Measurements from ENCODE around the gene FNIP1. TPM values are rescaled to one million over a fixed set of nuclear protein-coding genes. Genes with fewer than 3 reads are reported as not detected.

Gene FNIP1
- total and polyA plus RNA-seq, 2 donors (not counting 1 experiment from before 2014, with no cell fraction given): 10.3 to 52.8 TPM

DNA sequence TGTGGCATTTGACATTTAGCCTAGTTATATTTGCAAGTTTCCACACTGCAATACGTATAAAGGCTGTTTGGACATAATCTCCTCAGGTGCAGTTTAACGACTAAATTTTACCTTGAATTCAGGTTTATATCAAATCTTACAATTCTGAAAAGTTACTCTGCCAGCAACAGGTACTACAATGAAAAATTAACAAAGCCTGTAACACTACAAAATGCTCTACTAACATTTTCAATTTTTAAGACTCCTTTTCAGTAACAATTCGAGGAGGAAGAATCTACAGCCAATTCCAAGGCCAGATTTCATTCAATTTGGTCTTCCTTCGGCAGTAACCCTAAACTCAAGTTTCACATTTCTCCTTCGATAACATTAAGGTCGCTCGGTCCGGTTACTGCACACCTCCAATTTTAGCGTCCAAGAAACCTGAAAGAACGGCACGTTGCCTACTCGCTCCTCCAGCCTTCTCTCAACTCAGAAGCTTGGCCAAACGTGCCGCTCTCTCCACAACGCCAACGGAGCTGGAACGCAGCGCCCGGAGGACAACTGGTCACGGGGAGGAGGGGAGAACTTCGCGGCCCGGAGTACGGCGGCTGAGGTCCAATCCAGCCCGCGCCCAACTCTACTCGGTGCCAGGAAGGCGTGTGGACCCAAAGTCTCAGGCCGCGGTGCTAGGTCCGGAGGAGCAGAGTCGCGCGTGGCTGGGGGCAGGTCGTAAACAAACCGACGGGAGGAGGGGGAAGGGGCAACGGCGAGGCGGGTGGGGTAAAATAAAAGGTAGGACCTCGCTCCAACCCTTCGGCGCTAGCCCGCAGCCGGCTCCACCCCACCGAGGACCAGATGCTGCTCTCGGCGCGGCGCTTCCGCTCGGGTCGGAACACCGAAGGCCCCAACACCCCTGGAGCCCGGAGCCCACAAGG, 681 bp downstream of the FNIP1 start:
- CTCF ChIA-PET: interaction anchor here (0.9 to 2.1 kb wide), 2 partner anchors 149 to 206 kb away, joined by 6 to 10 read pairs; no protein-coding TSS in a partner anchor
- POLR2A ChIA-PET: interaction anchor here (1.2 to 1.6 kb wide), 4 partner anchors 8 to 163 kb away, joined by 3 to 10 read pairs (median 4); partner anchors contain the start of gene RAPGEF6
- Mint-ChIP-seq H3K27me3 (no peaks in the 10 kb centered on the region), H3K9me3 (ENCODE audit: insufficient read depth) (no peaks in the 10 kb centered on the region), H3K4me1 (peaks cover 42% of the 10 kb centered on the region), H3K4me3 (peak overlapping the region; percentile 98), H3K27ac (peak overlapping the region; percentile 96)
- DNase-seq: no peak
- peak; percentile 18 for ATAC-seq (ENCODE audit: low read depth)
- no peak for TF ChIP-seq EZH2 (IDR thresholded peaks at IDR 0.05; ENCODE audit: borderline replicate concordance, insufficient read depth, low read depth, low read length, poor library complexity, severe bottlenecking)
- TF ChIP-seq, protein P1, sequence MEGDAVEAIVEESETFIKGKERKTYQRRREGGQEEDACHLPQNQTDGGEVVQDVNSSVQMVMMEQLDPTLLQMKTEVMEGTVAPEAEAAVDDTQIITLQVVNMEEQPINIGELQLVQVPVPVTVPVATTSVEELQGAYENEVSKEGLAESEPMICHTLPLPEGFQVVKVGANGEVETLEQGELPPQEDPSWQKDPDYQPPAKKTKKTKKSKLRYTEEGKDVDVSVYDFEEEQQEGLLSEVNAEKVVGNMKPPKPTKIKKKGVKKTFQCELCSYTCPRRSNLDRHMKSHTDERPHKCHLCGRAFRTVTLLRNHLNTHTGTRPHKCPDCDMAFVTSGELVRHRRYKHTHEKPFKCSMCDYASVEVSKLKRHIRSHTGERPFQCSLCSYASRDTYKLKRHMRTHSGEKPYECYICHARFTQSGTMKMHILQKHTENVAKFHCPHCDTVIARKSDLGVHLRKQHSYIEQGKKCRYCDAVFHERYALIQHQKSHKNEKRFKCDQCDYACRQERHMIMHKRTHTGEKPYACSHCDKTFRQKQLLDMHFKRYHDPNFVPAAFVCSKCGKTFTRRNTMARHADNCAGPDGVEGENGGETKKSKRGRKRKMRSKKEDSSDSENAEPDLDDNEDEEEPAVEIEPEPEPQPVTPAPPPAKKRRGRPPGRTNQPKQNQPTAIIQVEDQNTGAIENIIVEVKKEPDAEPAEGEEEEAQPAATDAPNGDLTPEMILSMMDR (IDR thresholded peaks at IDR 0.05): no peak
- Histone ChIP-seq H3K4me2 (replicated peaks; ENCODE audit: low read depth, low read length, poor library complexity, severe bottlenecking) (peak overlapping the region; percentile 99), H3K79me2 (ENCODE audit: control insufficient read depth, insufficient read depth, low read length) (peaks cover 65% of the 10 kb centered on the region), H3K27me3 (replicated peaks in 1 of 4; ENCODE audit: control extremely low read depth in 1 of 4, control insufficient read depth in 3 of 4, insufficient read depth in 4 of 4, low read length in 3 of 4) (no peaks in the 10 kb centered on the region), H3K36me3 (replicated peaks in 1 of 2; ENCODE audit: control extremely low read depth in 1 of 2, control insufficient read depth in 1 of 2, extremely low read depth in 1 of 2, insufficient read depth in 2 of 2, low read length in 1 of 2) (no peaks in the 10 kb centered on the region), H2AFZ (ENCODE audit: insufficient read depth, low read depth, low read length, poor library complexity, severe bottlenecking) (peak overlapping the region; percentile 99), H3K27ac (ENCODE audit: low read length in 2 of 2) (peak overlapping the region; percentile 82 to 100), H4K20me1 (ENCODE audit: control insufficient read depth, insufficient read depth, low read length, poor library complexity, severe bottlenecking) (peaks cover 15% of the 10 kb centered on the region), H3K9ac (ENCODE audit: low read length) (peak overlapping the region; percentile 99), H3K9me3 (ENCODE audit: control extremely low read depth in 1 of 3, control insufficient read depth in 2 of 3, insufficient read depth in 1 of 3, low read length in 2 of 3) (no peaks in the 10 kb centered on the region), H3K4me1 (ENCODE audit: control insufficient read depth in 2 of 2, insufficient read depth in 2 of 2, low read length in 2 of 2) (peaks cover 15 to 21% of the 10 kb centered on the region in 2 donors), H3K4me3 (ENCODE audit: control extremely low read depth in 1 of 5, extremely low read depth in 1 of 5, insufficient read depth in 1 of 5, low read depth in 2 of 5, low read length in 4 of 5) (peak overlapping the region; percentile 66 to 82 (median 76))
- WGBS (ENCODE audit: insufficient coverage): under 1% methylated on average over 56 of the region's 56 CpGs
- intact Hi-C loops (cut with micrococcal nuclease): loop anchor here (2.0 to 10.0 kb wide), 5 partner anchors 51 to 626 kb away; partner anchors contain the start of gene LYRM7
